CD4-positive, alpha-beta T cell treated with Interferon alpha-2 for 1 hour (primary cell): ENCODE results near the gene C10orf88.
"Not testable (repeated sequence)": the region's sequence is repeated elsewhere in the genome, so short reads cannot be mapped to it uniquely, and the experiment has no call there.

Experiments used
- DNase-seq, 2 donors: peaks; one replicate each; pipeline ENCODE4 v3.0.0-alpha.2; 2020 to 2022

Gene C10orf88

GRCh38 chr10:122957474-122957873, 3.4 kb upstream of the C10orf88 start:
- DNase-seq = no peak

DNA sequence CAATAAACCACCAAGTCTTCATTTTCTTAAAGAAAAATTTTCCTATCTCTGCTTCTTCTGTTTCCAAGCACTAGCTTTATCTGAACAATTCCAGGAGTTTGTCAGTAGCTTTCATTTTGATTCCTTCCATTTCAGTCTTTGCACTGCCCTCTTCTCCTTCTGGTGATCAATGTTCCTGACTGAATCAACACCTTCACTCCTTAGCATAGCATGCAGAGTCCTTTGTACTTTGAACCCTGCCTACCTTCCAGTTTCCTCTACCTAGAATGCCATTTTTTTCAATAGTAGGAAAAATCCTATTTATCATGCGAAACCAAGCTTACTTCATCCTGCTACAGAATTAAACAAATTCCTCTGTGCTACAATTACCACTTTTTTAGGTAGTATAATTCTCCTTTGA, 1.9 kb upstream of the C10orf88 start:
- no peak for DNase-seq

DNA sequence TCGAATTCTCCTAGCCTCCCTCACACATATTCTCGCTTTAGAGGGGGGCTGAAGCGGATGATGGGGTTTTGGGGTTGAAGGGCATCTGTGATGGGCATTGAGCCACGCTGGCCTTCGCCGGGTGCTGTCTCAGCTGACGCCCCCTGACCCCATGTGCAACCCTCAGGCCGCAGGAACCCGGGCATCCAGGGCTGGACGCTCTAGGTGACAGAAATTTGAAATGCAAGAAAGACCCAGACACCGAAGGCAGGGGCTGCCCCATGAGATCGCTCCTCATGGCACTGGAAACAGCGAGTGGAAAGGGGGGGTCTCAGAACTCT, 664 bp upstream of the C10orf88 start:
- no peak for DNase-seq

DNA sequence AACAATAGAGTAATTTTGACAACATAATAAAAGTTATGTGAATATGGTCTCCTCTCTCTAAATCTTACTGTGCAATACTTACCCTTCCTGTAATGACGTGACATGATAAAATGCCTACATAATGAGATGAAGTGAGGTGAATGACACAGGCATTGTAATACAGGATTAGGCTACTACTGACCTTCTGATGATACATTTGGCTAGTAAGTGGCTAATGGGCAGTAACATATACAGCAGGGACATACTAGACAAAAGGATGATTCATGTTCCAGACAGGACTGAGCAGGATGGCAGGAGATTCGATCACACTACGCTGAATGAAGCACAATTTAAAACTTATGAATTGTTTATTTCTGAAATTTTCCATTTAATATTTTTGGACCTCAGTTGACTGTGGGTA, 4.7 kb downstream of the C10orf88 start:
- DNase-seq = no peak

DNA sequence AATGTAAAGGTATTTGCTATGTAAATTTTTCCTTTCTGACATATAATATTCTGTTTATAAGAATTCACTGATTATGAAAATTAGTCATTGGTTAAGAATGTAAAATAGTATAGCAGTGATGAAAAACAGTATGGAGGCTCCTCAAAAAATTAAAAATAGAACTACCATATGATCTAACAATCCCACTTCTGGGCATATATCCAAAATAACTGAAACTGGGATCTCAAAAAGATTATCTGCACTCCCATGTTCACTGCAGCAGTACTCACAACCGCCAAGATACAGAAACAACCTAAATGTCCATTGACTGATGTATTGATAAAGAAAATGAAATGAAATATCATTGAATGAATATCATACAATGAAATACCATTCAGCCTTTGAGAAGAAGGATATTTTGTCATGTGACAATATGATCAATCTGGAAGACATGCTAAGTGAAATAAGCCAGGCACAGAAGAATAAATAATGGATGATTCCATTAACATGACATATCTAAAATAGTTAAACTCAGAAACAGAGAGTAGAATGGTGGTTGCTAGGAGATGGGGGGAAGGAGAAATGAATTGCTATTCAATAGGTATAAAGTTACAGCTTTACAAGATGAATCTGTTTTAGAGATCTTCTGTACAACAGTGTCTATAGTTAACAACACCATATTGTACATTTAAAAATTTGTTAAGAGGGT, 14.0 kb downstream of the C10orf88 start:
- DNase-seq = no peak

DNA sequence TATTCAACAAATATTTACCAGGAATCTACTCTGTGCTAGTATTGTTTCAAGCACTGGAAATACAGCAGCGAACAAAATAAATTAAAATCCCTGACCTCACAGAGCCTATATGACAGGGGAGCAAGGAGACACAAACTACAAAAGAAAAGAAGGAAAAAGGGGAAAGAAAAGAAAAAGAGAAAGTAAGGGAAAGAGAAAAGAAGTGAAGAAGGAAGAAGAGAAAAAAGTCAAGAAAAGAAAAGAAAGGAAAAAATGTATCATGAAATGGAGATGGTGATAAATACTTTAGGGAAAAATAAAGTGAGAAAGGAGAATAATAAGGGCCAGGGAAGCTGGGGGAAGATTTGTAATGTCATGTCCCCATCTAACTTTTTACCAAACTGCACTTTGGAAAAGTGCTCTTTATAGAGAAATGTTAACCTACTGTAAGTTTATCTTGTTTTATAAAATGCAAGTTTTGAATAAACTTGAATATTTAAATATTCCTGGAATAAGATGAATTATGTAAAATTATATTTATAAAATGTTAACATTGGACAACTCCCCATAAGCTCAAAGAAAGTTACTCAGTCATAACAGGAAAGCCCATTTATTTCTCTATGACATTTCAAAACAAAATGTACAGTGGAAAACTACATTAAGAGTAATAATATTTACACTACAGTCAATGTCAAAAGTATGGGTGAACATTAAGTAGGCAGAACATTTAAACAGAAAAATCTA, 14.7 kb downstream of the C10orf88 start:
- no peak for DNase-seq

DNA sequence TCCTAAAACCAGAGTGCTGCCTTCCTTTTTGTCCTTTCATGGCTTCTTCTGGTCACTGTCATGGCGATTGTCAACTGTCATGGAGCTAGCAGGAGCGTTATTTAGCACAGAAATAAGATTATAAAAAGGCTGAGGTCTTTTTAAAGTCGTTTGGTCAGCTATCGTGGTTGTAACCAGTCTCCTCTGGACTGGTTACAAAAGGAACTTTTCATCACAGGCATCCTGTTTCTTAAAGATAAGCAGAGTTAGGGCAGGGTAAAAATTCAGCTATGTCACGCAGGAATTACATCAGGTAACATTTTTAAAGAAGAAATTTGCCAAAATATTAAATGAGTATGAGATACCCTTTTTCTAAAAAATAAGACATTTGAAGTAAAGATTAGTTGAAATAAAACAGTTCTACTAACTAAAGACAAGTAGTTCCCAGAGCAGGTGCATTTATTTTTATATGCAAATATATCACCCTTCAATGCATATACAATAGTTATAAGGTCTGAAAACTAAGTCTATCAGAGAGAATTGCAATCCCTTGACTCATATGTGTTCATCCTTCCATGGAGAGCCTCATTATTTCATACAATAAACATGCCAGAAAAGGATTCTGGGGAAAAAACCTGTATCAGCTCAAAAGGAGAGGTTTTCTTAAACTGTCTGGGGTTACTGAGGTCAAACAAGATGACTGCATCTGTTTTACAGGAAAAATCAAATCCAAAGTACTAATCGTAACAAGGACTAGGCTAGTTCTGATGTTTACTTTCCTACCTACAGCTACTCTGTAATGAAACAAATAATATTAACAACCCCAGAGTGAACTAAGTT, 22.7 kb downstream of the C10orf88 start:
- no peak for DNase-seq

- DNase-seq = no peak
Observed at GRCh38 chr10:122930140-122930539, 23.9 kb downstream of the C10orf88 start.

GRCh38 chr10:122915700-122916099, 38.3 kb downstream of the C10orf88 start:
- DNase-seq = no peak

GRCh38 chr10:122911889-122912484, 42.0 kb downstream of the C10orf88 start:
- DNase-seq = peak in 1 of 2 donors; percentile 55

DNA sequence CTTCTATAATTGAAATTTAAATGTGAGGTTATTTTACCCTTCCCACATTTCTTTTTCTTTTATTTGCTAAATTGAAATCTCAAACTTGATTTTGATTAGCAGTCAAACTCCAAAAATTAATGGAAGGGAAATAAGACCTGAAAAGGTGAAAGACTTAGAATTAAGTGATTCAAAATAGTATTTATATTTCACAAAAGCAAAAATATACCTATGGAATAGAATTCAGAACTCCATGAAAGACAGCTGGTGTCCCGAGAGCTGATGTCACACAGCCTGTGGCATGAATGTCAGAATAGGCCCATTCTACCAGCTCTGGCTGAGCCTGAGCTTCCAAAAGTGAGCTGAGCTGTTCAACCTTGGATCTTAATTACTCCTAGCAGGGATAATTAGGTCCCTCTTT, 43.7 kb downstream of the C10orf88 start, which contains the start of gene FAM24A:
Gene FAM24A (plus strand): TSS at position 301 of the 400 bp plus-strand sequence. CDS start 1,025 bp downstream, outside the sequence.
- DNase-seq = no peak

- DNase-seq = not testable (repeated sequence)
Observed at GRCh38 chr10:122903861-122904260, 50.2 kb downstream of the C10orf88 start.

DNA sequence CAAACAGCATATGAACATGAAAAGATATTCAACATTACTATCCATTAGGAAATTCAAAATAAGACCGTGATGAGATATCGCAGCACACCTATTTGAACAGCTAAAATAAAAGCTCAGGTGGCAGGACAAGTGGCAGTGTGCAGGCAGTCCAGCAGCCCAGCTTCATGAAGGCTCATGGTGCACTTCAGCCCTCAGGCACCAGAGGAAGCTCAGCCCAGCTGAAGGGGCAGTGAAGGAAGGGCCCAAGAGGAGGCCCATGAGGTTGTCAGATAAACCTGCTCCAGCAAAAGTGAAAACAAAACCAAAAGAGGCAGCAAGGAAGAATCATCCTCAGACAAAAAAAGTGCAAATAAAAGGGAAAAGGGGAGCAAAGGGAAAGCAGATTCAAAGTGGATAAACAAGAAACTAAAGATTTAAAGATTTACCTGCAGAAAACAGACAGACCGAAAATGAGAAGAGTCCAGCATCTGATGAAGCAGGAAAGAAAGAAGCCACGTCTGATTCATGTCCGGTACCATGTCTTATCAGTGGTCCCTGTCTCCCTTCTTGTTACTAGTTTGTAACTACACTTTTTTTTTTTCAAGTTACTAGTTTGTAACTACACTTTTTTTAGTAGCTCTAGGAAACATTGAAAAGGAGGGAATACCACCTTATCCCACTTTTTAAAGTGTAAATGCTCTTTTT, 59.6 kb downstream of the C10orf88 start:
- DNase-seq = no peak

- DNase-seq = no peak
Observed at GRCh38 chr10:122884166-122884565, 69.9 kb downstream of the C10orf88 start.

- no peak for DNase-seq
Observed at GRCh38 chr10:122882766-122883165, 71.3 kb downstream of the C10orf88 start.
